Left lobe of liver (tissue), 2 donors: ENCODE data around the gene ANAPC13. TPM values are rescaled to one million over a fixed set of nuclear protein-coding genes. Genes with fewer than 3 reads are reported as not detected.

Source experiments
- ATAC-seq: fragments of 200-7000 bp; cut with Tn5 transposase; one replicate; pipeline ENCODE4 v1.9.1; 2020; ENCODE audit warnings: mild to moderate bottlenecking, moderate library complexity
- DNase-seq: peaks from one replicate; pipeline ENCODE4 v3.0.0-alpha.2; 2020; ENCODE audit warnings: low spot score
- total RNA-seq: library from RNA; stranded (reverse); gene quantifications from one replicate; pipeline ENCODE4 v1.2.1, GENCODE V29; 2021
- donor health status: DM: no; HTN: no; CAD: no; lungs with moderate emphysema.
- donor health status: DM: no; HTN: yes; CAD: no.

ANAPC13 gene, protein sequence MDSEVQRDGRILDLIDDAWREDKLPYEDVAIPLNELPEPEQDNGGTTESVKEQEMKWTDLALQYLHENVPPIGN
- 25.4 TPM for total RNA-seq

DNA sequence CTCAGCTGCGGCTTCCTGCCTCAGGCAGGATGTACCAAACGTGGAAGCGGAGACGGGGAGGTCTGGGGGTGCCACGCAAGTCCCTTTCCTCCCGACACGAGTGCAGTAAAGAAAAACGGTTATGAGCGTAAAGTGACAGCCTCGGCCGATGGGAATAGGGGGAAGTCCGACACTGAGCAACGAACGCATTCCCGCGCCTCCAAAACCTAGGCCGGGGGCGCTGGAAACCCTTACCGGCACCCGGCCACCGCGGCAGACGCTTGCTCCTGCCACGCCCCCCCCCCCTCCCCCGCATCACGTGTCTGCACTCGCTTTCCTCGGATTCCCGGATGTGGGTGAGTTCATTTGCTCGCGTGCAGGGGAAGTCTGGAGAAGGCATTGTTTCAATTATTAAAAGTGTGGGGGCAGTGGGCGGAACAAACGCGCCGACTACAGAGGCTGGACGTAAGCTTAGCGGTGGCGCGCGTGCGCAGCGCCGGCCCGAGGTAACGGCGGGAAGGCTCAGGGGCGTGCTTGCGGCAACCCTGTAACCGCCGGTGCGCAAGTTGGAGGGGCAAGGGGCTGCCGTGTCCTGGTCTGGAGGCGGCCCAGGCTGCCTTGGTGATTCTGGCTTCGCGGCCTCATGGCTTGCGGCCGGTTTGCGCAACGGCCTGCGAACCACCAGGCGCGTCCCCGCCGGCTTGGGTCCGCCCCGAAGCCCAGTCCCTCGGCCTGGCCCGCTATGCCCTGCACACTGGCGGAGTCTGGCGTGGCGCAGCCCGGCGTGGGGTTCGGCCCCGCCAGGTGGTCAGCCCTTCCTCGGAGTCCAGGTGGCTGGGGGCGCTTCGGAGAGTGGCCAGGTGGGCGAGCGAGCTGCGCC, at the start of gene ANAPC13, which contains the start of gene CEP63:
Gene ANAPC13, minus strand, starts transcription at position 268 of the 859 bp plus-strand sequence. CDS start 3,081 bp downstream, outside the sequence.
Gene CEP63, plus strand, starts transcription at position 340 of the 859 bp plus-strand sequence. CDS start 9,264 bp downstream, outside the sequence.
- peak; percentile 95 for DNase-seq
- peak; percentile 86 for ATAC-seq

DNA sequence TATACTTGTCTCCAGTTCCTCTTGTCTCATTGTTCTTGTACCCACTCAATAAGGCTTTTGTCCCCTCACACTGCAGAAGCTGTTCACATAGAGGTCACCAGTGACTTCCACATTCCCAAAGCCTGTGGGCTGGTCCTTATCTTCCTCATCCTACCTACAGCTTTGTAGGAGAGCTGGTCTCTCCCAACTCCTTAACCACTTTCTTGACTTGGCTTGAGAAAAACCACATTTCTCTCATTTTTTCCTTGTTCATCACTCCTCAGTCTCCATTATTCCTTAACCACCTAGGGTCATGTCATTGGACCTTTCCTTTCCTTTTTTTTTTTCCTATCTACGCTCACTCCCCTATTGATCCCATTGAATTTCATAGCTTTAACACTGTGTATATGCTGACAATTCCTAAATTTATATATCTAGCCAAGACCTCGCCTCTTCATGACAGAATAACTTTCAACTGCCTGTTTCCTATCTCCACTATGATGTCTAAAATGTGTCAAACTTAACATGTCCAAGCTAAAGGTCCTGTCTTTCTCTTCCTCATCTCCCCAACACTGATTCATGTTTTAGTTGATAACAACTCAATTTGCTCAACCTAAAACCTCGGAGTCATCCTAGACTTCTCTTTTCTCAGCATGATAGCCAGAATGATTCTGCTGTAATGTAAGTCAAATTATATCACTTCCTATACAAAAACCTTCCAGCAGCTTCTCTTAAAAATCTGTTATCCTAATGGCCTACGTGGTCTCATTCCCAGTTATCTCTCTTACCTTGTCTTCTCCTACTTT, 49.6 kb upstream of the ANAPC13 start:
- ATAC-seq (no peak), DNase-seq (no peak)

GRCh38 chr3:134533493-134533892, 47.7 kb upstream of the ANAPC13 start:
- ATAC-seq (no peak), DNase-seq (no peak)

DNA sequence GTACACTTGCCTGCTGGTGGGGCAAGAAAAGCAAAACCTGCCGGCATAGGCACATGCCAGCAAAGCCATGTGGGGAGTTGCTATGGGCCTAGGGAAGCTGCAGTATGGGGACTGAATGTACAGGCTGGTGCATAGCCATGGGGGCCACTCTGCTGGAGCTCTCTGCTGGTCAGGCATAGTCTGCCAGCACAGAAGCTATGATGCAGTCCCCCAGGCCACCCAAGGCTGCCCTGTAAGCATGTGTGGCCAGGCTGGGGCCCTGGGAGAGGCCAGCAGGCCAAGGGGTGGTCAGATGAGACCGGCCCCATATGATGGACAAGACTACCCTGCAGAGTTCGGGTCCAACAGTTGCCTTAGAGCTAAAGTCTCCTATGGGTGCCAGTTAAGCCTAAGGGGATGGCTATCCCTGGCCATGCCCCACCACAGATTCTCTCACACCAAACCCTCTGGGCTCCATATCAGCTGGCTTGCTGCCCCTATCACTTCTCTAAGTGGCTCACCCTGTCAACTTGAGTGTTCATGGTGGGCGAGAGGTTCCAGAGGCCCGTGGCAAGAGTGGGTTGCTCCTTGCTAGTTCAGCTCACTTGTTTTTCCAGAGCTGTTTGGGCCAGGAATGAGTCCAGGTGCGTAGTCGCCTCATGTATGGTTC, 41.9 kb upstream of the ANAPC13 start:
- peak; percentile 10 for ATAC-seq
- DNase-seq: no peak

DNA sequence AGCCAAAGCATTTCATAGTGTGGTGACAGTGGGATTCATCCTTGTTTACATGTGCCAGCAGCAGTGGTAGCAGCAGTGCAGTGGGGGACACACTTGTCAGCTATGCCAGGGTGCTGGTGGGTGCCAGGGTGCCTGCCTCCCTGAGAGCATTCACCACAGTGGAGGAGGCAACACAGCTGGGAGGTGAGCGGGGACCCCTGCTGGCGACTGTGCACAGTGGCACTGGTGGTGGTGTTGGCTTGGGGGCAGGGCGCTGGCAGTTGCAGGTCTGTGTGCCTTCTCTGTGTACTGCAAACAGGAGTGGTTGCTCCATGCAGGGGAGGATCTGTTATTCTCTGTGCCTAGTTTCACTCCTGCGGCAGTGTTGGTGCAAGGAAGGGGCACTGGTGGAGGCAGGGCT, 41.3 kb upstream of the ANAPC13 start:
- DNase-seq: no peak
- peak; percentile 52 for ATAC-seq

GRCh38 chr3:134526319-134526718, 40.5 kb upstream of the ANAPC13 start:
- no peak for ATAC-seq

DNA sequence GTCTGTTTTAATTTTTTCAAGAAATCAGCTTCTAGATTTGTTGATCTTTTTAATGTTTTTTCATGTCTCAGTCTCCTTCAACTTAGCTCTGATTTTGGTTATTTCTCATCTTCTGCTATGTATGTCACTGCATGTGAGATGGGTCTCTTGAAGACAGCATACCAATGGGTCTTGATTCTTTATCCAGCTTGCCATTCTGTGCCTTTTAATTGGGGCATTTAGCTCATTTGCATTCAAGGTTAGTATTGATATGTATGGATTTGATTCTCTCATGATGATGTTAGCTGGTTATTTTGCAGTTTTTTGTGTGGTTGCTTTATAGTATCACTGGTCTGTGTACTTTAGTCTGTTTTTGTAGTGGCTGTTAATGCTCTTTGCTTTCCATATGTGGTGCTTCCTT, 39.5 kb upstream of the ANAPC13 start:
- no peak for ATAC-seq
- no peak for DNase-seq

More at GRCh38 chr3:134526319-134526718, 40.5 kb upstream of the ANAPC13 start:
- no peak for DNase-seq

DNA sequence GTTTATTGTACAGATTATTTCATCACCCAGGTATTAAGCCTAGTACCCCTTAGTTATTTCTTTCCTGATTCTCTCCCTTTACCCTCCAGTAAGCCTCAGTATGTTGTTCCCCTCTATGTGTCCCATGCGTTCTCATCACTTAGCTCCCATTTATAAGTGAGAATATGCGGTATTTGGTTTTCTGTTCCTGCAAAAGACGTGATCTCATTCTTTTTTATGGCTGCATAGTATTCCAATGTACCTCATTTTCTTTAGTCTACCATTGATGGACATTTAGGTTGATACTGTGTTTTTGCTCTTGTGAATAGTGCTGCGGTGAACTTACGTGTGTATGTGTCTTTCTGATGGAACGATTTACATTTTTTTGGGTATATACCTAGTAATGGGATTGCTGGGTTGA, 36.8 kb upstream of the ANAPC13 start:
- no peak for DNase-seq
- no peak for ATAC-seq

GRCh38 chr3:134517791-134518190, 32.0 kb upstream of the ANAPC13 start:
- ATAC-seq: peak; percentile 29
- no peak for DNase-seq

DNA sequence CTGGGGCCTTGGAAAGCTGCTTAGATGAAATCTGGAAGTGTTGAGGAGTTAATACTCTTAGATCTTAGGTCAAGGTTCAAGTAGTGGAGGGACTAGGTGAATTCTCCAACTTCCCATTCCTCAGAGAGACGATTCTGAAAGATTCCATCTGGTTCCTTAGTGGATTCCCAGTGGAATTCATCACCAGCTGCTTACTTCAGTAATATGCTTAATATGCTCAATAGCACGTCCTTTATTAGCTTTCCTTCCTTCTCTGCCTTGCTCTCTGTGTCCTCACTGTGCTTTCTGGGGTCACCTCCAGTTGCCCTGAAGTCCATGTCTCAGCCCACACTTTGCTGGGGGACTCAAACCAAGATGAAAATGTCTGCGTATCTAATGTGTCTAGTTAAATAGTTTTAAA, 31.1 kb upstream of the ANAPC13 start:
- ATAC-seq: no peak
- no peak for DNase-seq

DNA sequence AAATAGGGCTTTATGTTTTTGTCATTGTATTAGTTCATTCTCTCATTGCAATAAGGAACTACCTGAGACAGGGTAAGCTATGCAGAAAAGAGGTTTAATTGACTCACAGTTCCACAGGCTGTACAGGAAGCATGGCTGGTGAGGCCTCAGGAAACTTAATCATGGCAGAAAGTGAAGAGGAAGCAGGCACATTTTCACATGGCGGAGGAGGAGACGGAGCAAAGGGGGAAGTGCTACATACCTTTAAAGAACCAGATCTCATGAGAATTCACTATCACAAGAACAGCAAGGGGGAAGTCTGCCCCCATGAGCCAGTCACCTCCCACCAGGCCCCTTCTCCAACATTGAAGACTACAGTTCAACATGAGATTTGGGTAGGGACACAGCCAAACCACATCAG, 25.7 kb upstream of the ANAPC13 start:
- no peak for DNase-seq
- ATAC-seq: no peak

DNA sequence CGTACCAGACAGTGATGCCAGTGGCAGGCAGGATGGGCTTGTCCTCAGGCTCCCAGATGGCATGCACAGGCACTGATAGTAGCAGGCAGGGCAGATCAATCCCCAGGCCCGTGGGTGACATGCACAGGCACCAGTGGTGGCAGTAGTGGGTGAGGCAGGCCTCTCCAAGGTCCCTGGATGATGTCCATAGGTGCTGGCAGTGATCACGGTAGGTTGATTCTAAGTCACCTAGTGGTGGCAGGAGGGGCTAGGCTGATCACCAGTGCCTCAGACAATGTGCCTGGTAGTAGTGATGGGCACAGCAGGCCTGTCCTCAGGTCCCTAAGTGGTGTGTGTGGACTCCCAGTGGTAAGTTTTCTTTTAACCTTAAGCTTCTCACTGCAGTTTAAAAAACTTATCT, 19.7 kb upstream of the ANAPC13 start:
- ATAC-seq (peak; percentile 40), DNase-seq (no peak)

DNA sequence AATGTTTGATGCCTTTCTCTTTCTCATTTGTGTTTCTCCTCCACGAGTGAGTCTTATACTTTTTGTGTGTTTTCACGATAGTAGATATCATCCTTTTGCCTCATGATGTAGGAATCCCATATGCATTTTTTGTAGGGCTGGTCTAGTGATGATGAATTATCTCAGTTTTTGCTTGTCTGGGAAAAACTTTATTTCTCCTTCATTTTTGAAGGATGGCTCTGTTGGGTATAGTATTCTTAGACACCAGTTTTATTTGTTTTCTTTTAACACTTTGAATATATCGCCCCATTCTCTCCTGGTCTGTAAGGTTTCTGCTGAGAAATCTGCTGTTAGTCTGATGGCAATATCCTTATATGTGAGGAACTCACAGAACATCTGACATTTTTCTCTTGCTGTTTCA, 18.3 kb upstream of the ANAPC13 start:
- DNase-seq (no peak), ATAC-seq (no peak)

DNA sequence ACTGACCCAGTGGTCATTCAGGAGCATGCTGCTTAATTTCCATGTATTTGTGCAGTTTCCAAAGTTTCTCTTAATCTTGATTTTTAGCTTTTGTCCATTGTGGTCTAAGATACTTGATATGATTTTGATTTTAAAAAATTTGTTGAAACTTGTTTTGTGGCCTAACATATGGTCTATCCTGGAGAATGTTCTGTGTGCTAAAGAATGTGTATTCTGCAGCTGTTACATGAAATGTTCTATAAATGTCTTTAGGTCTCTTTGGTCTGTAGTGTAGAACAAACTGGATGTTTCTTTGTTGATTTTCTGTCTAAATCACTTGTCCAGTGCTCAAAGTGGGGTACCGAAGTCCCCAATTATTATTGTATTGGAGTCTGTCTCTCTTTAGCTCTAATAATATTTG, 17.5 kb upstream of the ANAPC13 start:
- no peak for ATAC-seq
- DNase-seq: no peak

DNA sequence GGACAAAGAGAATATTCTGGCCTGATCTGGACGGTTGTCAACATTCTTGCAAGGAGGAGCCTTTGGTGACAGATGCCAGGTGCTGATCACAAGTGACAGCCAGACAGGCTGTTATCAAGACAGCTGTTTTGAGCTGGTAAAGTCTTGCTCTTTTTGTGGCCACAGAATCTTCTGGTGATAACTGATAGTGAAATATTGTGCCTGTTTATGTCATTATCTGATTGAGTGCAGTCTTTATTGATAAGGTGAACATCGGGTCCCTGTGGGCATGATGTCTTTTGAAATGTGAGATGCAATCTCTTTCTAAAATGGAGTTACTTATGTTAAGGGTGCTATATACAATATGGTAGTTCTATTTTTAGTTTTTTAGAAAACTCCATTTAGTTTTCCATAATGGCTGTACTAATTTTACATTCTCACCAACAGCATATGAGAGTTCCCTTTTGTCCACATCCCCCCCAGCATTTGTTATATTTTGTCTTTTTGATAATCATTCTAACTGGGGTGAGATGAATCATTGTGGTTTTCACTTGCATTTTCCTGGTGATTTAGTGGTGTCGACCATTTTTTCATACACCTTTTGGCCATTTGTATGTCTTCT, 10.8 kb upstream of the ANAPC13 start:
- DNase-seq: no peak
- no peak for ATAC-seq

DNA sequence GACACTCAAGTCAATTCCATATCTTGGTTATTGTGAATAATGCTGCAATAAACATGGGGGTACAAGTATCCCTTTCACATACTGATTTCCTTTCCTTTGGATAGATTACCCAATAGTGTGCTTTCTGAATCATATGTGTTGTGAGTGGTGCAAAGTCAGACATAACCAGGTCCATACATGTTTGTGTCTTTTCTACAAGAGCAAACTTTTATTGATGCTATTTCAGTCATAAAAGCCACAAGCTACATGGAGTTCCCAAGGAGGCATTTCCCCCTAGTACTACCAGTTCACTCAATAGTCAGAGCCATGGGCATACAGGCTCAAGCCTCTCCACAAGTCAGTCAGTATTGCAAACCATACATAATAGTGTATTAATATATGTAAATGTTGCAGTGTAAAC, 10.2 kb upstream of the ANAPC13 start:
- DNase-seq (no peak), ATAC-seq (no peak)

DNA sequence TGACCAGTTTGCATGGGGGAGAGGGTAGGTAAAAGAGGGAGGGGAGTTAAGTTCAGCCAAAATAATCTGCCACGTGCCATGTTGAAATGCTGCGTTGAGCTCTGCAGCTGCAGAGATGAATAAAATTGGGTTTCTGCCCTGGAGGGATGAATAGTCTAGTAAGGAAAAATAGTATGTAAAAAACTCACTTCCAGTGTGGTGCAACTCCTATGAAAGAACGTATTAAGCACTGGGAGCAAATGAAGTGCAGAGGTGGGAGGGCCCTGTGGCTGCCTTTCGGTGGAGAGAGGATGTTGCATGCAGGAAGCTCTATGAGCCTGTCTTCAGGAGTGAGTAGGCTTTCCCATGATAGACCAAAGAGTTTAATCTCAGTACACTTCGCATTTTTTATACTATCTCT, 8.7 kb upstream of the ANAPC13 start:
- DNase-seq (no peak), ATAC-seq (no peak)

- ATAC-seq (no peak), DNase-seq (no peak)
Observed at GRCh38 chr3:134487406-134487805, 1.6 kb upstream of the ANAPC13 start.

DNA sequence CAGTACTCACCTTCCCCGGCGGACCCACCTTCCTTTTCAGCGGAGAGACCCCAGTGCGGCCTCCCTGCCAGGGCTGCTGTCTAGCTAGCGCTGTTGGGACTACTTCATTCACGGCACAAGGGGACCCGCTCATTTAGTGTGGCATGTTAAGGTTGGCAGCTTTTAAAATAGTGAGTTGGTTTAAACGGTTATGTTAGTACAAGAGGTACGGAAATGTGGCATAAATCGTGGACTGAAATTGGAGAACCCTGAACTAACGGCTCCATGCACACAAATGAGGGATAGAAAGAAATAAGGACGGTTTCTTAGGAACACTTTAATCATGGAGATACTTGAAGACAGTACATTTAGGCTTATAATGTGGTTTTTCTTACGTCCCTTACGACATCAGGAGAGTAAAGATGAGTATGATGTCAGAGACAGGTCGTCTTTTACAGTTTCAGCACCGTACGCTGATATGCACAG, 824 bp upstream of the ANAPC13 start:
- ATAC-seq (peak; percentile 16), DNase-seq (no peak)

DNA sequence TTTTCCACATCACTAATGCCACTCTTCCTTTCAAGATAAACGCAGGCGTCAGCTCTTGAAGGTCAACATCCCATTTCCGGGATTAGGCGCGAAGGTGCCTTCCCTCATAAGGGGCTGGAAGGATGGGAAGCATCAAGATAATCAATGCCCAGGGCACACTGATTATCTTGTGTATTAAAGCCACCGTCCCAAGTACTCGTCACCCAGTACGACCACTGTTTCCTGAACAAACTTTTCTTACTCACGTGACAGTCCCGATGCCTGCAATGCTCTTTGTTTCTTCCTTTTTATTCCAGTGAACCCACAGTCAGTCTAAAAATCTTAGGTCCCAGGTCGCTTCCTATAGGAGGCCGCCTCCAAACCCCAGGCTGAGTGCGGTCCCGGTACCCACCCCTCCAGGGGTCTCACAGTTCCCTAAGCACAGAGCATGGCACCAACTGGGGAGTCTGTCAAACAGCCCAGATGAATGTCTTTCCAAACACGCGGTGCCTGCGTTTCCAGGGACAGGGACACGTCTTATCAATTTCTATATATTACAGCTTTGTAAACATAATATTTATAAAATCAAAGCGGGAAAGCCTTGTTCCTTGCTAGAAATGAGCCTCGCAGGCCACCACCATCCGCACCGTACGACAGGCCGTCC, 589 bp downstream of the ANAPC13 start:
- DNase-seq (no peak), ATAC-seq (peak; percentile 2)
